Measurements from ENCODE around the gene CARD14.

GRCh38 chr17:80228477-80228876, 58.6 kb downstream of the CARD14 start:
- TF ChIP-seq, protein P1, sequence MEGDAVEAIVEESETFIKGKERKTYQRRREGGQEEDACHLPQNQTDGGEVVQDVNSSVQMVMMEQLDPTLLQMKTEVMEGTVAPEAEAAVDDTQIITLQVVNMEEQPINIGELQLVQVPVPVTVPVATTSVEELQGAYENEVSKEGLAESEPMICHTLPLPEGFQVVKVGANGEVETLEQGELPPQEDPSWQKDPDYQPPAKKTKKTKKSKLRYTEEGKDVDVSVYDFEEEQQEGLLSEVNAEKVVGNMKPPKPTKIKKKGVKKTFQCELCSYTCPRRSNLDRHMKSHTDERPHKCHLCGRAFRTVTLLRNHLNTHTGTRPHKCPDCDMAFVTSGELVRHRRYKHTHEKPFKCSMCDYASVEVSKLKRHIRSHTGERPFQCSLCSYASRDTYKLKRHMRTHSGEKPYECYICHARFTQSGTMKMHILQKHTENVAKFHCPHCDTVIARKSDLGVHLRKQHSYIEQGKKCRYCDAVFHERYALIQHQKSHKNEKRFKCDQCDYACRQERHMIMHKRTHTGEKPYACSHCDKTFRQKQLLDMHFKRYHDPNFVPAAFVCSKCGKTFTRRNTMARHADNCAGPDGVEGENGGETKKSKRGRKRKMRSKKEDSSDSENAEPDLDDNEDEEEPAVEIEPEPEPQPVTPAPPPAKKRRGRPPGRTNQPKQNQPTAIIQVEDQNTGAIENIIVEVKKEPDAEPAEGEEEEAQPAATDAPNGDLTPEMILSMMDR (IDR thresholded peaks at IDR 0.05; ENCODE audit: low read depth, low read length) = no peak
- no peak for TF ChIP-seq POLR2A (IDR thresholded peaks at IDR 0.05; ENCODE audit: extremely low read depth, insufficient read length)

Measured in NB4 (cell line).